ENCODE data around the gene IFI16.

Gene IFI16

GRCh38 chr1:159009704-159010361 lies at the start of gene IFI16:
Gene IFI16 (plus strand): TSS chr1:159009907. CDS start chr1:159014681, 4,774 bp downstream.
- peak; percentile 95 for DNase-seq (ENCODE audit: low read depth, low spot score)
- H3K4me3 ChIP-seq (ENCODE audit: low read depth, low read length): peak within 1 kb of the TSS; percentile 73
- in situ Hi-C loops (cut with HindIII; ENCODE audit: low sequenced_read_pairs): no loop called here
- TF ChIP-seq CTCF (IDR thresholded peaks at IDR 0.05; ENCODE audit: low read depth, low read length): no peak

- in situ Hi-C loops (cut with HindIII; ENCODE audit: low sequenced_read_pairs): no loop called here
- no peak for DNase-seq (ENCODE audit: low read depth, low spot score)
Observed at GRCh38 chr1:158961178-158961577, 48.5 kb upstream of the IFI16 start.

GRCh38 chr1:158962983-158963382 lies 46.7 kb upstream of the IFI16 start:
- no peak for TF ChIP-seq CTCF (IDR thresholded peaks at IDR 0.05; ENCODE audit: low read depth, low read length)
- DNase-seq (ENCODE audit: low read depth, low spot score): no peak
- H3K4me3 ChIP-seq (ENCODE audit: low read depth, low read length): no peak overlapping the region
- in situ Hi-C loops (cut with HindIII; ENCODE audit: low sequenced_read_pairs): no loop called here

More at GRCh38 chr1:158961178-158961577, 48.5 kb upstream of the IFI16 start:
- TF ChIP-seq CTCF (IDR thresholded peaks at IDR 0.05; ENCODE audit: low read depth, low read length): no peak
- H3K4me3 ChIP-seq (ENCODE audit: low read depth, low read length): no peak overlapping the region

GRCh38 chr1:158969166-158969565 lies 40.5 kb upstream of the IFI16 start:
- TF ChIP-seq CTCF (IDR thresholded peaks at IDR 0.05; ENCODE audit: low read depth, low read length): no peak
- H3K4me3 ChIP-seq (ENCODE audit: low read depth, low read length): no peak overlapping the region
- in situ Hi-C loops (cut with HindIII; ENCODE audit: low sequenced_read_pairs): no loop called here
- DNase-seq (ENCODE audit: low read depth, low spot score): no peak

GRCh38 chr1:158969855-158970254 lies 39.9 kb upstream of the IFI16 start:
- no peak for DNase-seq (ENCODE audit: low read depth, low spot score)
- no peak for TF ChIP-seq CTCF (IDR thresholded peaks at IDR 0.05; ENCODE audit: low read depth, low read length)
- no peak overlapping the region for H3K4me3 ChIP-seq (ENCODE audit: low read depth, low read length)
- in situ Hi-C loops (cut with HindIII; ENCODE audit: low sequenced_read_pairs): no loop called here

- in situ Hi-C loops (cut with HindIII; ENCODE audit: low sequenced_read_pairs): no loop called here
- no peak for DNase-seq (ENCODE audit: low read depth, low spot score)
- no peak overlapping the region for H3K4me3 ChIP-seq (ENCODE audit: low read depth, low read length)
- no peak for TF ChIP-seq CTCF (IDR thresholded peaks at IDR 0.05; ENCODE audit: low read depth, low read length)
Observed at GRCh38 chr1:158972841-158973240, 36.9 kb upstream of the IFI16 start.

Data from astrocyte of the spinal cord (primary cell).